ENCODE measurements around the gene CHRM1.
"Not testable (repeated sequence)": the region's sequence is repeated elsewhere in the genome, so short reads cannot be mapped to it uniquely, and the experiment has no call there.

CHRM1 gene

GRCh38 chr11:62921201-62921572, at the start of gene CHRM1:
CHRM1 (minus strand) TSS chr11:62921363; CDS start chr11:62911100, 10,263 bp downstream.
- Mint-ChIP-seq H3K27me3 (peaks cover 74% of the 10 kb centered on the region), H3K9me3 (no peaks in the 10 kb centered on the region), H3K4me1 (peaks cover 38% of the 10 kb centered on the region), H3K27ac (no peak within 1 kb of the TSS), H3K4me3 (no peak within 1 kb of the TSS)
- ATAC-seq (no peak), DNase-seq (no peak)

- H3K27ac Mint-ChIP-seq = no peak overlapping the region
- no peak overlapping the region for H3K4me3 Mint-ChIP-seq
- H3K9me3 Mint-ChIP-seq = no peaks in the 10 kb centered on the region
- ATAC-seq (no peak), DNase-seq (no peak)
- peaks cover 48% of the 10 kb centered on the region for H3K27me3 Mint-ChIP-seq
- H3K4me1 Mint-ChIP-seq = no peaks in the 10 kb centered on the region
Observed at GRCh38 chr11:62965574-62965973, 44.4 kb upstream of the CHRM1 start.

GRCh38 chr11:62962391-62962790, 41.2 kb upstream of the CHRM1 start:
- DNase-seq (no peak), ATAC-seq (no peak)
- H3K4me1 Mint-ChIP-seq = no peaks in the 10 kb centered on the region
- H3K27ac Mint-ChIP-seq = no peak overlapping the region
- no peak overlapping the region for H3K4me3 Mint-ChIP-seq
- H3K27me3 Mint-ChIP-seq = peaks cover 36% of the 10 kb centered on the region
- H3K9me3 Mint-ChIP-seq = no peaks in the 10 kb centered on the region

GRCh38 chr11:62961017-62961570, 39.9 kb upstream of the CHRM1 start:
- H3K9me3 Mint-ChIP-seq = no peaks in the 10 kb centered on the region
- ATAC-seq (no peak), DNase-seq (no peak)

GRCh38 chr11:62959422-62959980, 38.3 kb upstream of the CHRM1 start:
- no peak for ATAC-seq
- H3K27ac Mint-ChIP-seq = no peak overlapping the region
- no peaks in the 10 kb centered on the region for H3K4me1 Mint-ChIP-seq
- H3K4me3 Mint-ChIP-seq = no peak overlapping the region
- no peak for DNase-seq
- H3K27me3 Mint-ChIP-seq = peaks cover 9% of the 10 kb centered on the region
- no peaks in the 10 kb centered on the region for H3K9me3 Mint-ChIP-seq

More at GRCh38 chr11:62961017-62961570, 39.9 kb upstream of the CHRM1 start:
- Mint-ChIP-seq H3K4me3 (no peak overlapping the region), H3K4me1 (no peaks in the 10 kb centered on the region), H3K27ac (no peak overlapping the region), H3K27me3 (peaks cover 23% of the 10 kb centered on the region)

- no peaks in the 10 kb centered on the region for H3K9me3 Mint-ChIP-seq
- DNase-seq = no peak
Observed at GRCh38 chr11:62958547-62959421, 37.6 kb upstream of the CHRM1 start.

GRCh38 chr11:62957147-62957546, 36.0 kb upstream of the CHRM1 start:
- Mint-ChIP-seq H3K4me1 (no peaks in the 10 kb centered on the region), H3K4me3 (no peak overlapping the region), H3K27ac (no peak overlapping the region), H3K9me3 (no peaks in the 10 kb centered on the region), H3K27me3 (peaks cover 13% of the 10 kb centered on the region)
- ATAC-seq = no peak
- no peak for DNase-seq

More at GRCh38 chr11:62958547-62959421, 37.6 kb upstream of the CHRM1 start:
- Mint-ChIP-seq H3K4me3 (no peak overlapping the region), H3K27me3 (peaks cover 13% of the 10 kb centered on the region), H3K4me1 (no peaks in the 10 kb centered on the region), H3K27ac (no peak overlapping the region)
- no peak for ATAC-seq

- Mint-ChIP-seq H3K4me1 (no peaks in the 10 kb centered on the region), H3K4me3 (no peak overlapping the region), H3K27me3 (peaks cover 11% of the 10 kb centered on the region), H3K27ac (no peak overlapping the region), H3K9me3 (no peaks in the 10 kb centered on the region)
- ATAC-seq (no peak), DNase-seq (no peak)
Observed at GRCh38 chr11:62954478-62954877, 33.3 kb upstream of the CHRM1 start.

GRCh38 chr11:62953811-62954210, 32.6 kb upstream of the CHRM1 start:
- Mint-ChIP-seq H3K27ac (no peak overlapping the region), H3K4me3 (no peak overlapping the region), H3K9me3 (no peaks in the 10 kb centered on the region), H3K4me1 (no peaks in the 10 kb centered on the region), H3K27me3 (peaks cover 6% of the 10 kb centered on the region)
- DNase-seq (no peak), ATAC-seq (no peak)

- Mint-ChIP-seq H3K27ac (no peak overlapping the region), H3K4me1 (no peaks in the 10 kb centered on the region), H3K9me3 (no peaks in the 10 kb centered on the region), H3K27me3 (peaks cover 16% of the 10 kb centered on the region), H3K4me3 (no peak overlapping the region)
- ATAC-seq (no peak), DNase-seq (no peak)
Observed at GRCh38 chr11:62948765-62949320, 27.7 kb upstream of the CHRM1 start.

GRCh38 chr11:62945538-62945937, 24.4 kb upstream of the CHRM1 start:
- H3K4me3 Mint-ChIP-seq, DNase-seq, H3K4me1 Mint-ChIP-seq, ATAC-seq, H3K9me3 Mint-ChIP-seq, H3K27ac Mint-ChIP-seq: not testable (repeated sequence)
- peaks cover 16% of the 10 kb centered on the region for H3K27me3 Mint-ChIP-seq

GRCh38 chr11:62937528-62937927, 16.4 kb upstream of the CHRM1 start:
- DNase-seq, H3K4me3 Mint-ChIP-seq, ATAC-seq, H3K27ac Mint-ChIP-seq, H3K4me1 Mint-ChIP-seq, H3K27me3 Mint-ChIP-seq: not testable (repeated sequence)
- peaks cover 8 to 22% of the 10 kb centered on the region in 2 donors for H3K9me3 Mint-ChIP-seq

GRCh38 chr11:62934496-62934785, 13.3 kb upstream of the CHRM1 start:
- Mint-ChIP-seq H3K9me3 (peaks cover 8 to 21% of the 10 kb centered on the region in 2 donors), H3K4me3 (no peak overlapping the region), H3K27me3 (peaks cover 34% of the 10 kb centered on the region), H3K4me1 (no peaks in the 10 kb centered on the region), H3K27ac (no peak overlapping the region)
- ATAC-seq (no peak), DNase-seq (no peak)

- Mint-ChIP-seq H3K4me3 (no peak overlapping the region), H3K4me1 (no peaks in the 10 kb centered on the region), H3K9me3 (peaks cover 8 to 16% of the 10 kb centered on the region in 2 donors), H3K27ac (no peak overlapping the region), H3K27me3 (peaks cover 39% of the 10 kb centered on the region)
- DNase-seq (no peak), ATAC-seq (no peak)
Observed at GRCh38 chr11:62933750-62934495, 12.8 kb upstream of the CHRM1 start.

GRCh38 chr11:62933285-62933684, 12.1 kb upstream of the CHRM1 start:
- Mint-ChIP-seq H3K27me3 (peaks cover 46% of the 10 kb centered on the region), H3K4me3 (no peak overlapping the region), H3K4me1 (no peaks in the 10 kb centered on the region), H3K27ac (no peak overlapping the region), H3K9me3 (peaks cover 8 to 11% of the 10 kb centered on the region in 2 donors)
- DNase-seq = no peak
- ATAC-seq = no peak
